ENCODE data around the gene ERMN.
"Not testable (repeated sequence)": the region's sequence is repeated elsewhere in the genome, so short reads cannot be mapped to it uniquely, and the experiment has no call there.

DNA sequence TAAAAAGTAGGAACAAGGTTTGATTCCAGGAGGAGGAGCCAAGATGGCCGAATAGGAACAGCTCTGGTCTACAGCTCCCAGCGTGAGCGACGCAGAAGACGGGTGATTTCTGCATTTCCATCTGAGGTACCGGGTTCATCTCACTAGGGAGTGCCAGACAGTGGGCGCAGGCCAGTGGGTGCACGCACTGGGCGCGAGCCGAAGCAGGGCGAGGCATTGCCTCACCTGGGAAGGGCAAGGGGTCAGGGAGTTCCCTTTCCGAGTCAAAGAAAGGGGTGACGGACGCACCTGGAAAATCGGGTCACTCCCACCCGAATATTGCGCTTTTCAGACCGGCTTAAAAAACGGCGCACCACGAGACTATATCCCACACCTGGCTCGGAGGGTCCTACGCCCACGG is 42.9 kb upstream of the ERMN start:
- not testable (repeated sequence) for TF ChIP-seq ZNF70 (CRISPR knock-in tag; IDR thresholded peaks at IDR 0.05); ZFP30 (CRISPR knock-in tag; IDR thresholded peaks at IDR 0.05); TOX (CRISPR knock-in tag; IDR thresholded peaks at IDR 0.05; ENCODE audit: borderline replicate concordance); ZNF8 (CRISPR knock-in tag; IDR thresholded peaks at IDR 0.05); ARNTL (CRISPR knock-in tag; IDR thresholded peaks at IDR 0.05; ENCODE audit: borderline replicate concordance, low read depth); CSDC2 (CRISPR knock-in tag; IDR thresholded peaks at IDR 0.05)
- TF ChIP-seq, protein P1, sequence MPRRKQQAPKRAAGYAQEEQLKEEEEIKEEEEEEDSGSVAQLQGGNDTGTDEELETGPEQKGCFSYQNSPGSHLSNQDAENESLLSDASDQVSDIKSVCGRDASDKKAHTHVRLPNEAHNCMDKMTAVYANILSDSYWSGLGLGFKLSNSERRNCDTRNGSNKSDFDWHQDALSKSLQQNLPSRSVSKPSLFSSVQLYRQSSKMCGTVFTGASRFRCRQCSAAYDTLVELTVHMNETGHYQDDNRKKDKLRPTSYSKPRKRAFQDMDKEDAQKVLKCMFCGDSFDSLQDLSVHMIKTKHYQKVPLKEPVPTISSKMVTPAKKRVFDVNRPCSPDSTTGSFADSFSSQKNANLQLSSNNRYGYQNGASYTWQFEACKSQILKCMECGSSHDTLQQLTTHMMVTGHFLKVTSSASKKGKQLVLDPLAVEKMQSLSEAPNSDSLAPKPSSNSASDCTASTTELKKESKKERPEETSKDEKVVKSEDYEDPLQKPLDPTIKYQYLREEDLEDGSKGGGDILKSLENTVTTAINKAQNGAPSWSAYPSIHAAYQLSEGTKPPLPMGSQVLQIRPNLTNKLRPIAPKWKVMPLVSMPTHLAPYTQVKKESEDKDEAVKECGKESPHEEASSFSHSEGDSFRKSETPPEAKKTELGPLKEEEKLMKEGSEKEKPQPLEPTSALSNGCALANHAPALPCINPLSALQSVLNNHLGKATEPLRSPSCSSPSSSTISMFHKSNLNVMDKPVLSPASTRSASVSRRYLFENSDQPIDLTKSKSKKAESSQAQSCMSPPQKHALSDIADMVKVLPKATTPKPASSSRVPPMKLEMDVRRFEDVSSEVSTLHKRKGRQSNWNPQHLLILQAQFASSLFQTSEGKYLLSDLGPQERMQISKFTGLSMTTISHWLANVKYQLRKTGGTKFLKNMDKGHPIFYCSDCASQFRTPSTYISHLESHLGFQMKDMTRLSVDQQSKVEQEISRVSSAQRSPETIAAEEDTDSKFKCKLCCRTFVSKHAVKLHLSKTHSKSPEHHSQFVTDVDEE (CRISPR knock-in tag; IDR thresholded peaks at IDR 0.05) = not testable (repeated sequence)
- TF ChIP-seq, protein P2, sequence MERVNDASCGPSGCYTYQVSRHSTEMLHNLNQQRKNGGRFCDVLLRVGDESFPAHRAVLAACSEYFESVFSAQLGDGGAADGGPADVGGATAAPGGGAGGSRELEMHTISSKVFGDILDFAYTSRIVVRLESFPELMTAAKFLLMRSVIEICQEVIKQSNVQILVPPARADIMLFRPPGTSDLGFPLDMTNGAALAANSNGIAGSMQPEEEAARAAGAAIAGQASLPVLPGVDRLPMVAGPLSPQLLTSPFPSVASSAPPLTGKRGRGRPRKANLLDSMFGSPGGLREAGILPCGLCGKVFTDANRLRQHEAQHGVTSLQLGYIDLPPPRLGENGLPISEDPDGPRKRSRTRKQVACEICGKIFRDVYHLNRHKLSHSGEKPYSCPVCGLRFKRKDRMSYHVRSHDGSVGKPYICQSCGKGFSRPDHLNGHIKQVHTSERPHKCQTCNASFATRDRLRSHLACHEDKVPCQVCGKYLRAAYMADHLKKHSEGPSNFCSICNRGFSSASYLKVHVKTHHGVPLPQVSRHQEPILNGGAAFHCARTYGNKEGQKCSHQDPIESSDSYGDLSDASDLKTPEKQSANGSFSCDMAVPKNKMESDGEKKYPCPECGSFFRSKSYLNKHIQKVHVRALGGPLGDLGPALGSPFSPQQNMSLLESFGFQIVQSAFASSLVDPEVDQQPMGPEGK (CRISPR knock-in tag; IDR thresholded peaks at IDR 0.05; ENCODE audit: borderline replicate concordance) = not testable (repeated sequence)
- TF ChIP-seq, protein P3, sequence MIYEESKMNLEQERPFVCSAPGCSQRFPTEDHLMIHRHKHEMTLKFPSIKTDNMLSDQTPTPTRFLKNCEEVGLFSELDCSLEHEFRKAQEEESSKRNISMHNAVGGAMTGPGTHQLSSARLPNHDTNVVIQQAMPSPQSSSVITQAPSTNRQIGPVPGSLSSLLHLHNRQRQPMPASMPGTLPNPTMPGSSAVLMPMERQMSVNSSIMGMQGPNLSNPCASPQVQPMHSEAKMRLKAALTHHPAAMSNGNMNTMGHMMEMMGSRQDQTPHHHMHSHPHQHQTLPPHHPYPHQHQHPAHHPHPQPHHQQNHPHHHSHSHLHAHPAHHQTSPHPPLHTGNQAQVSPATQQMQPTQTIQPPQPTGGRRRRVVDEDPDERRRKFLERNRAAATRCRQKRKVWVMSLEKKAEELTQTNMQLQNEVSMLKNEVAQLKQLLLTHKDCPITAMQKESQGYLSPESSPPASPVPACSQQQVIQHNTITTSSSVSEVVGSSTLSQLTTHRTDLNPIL (CRISPR knock-in tag; IDR thresholded peaks at IDR 0.05; ENCODE audit: low read depth) = not testable (repeated sequence)
